Activated CD8-positive, alpha-beta T cell treated with anti-CD3 and anti-CD28 coated beads for 36 hours (primary cell): ENCODE measurements around the gene RETREG1. TPM values are rescaled to one million over a fixed set of nuclear protein-coding genes. Genes with fewer than 3 reads are reported as not detected.

ENCODE experiments used
- ATAC-seq: fragments of 200-7000 bp; cut with Tn5 transposase; one replicate; pipeline ENCODE4 v1.10.0; 2021; ENCODE audit warnings: mild to moderate bottlenecking, moderate library complexity
- CTCF ChIA-PET: fragments of 350-600 bp; sonication (Branson Sonifier 250); formaldehyde crosslinking; loops from one replicate; lab custom pipeline; 2021; ENCODE audit warnings: antibody characterized with exemption; lab: Charles Lee
- POLR2A ChIA-PET: fragments of 350-600 bp; sonication (Branson Sonifier 250); formaldehyde crosslinking; loops from one replicate; lab custom pipeline; 2021; ENCODE audit warnings: antibody characterized with exemption; lab: Charles Lee
- DNase-seq: peaks from one replicate; pipeline ENCODE4 v3.0.0-alpha.2; 2020
- H3K27ac Mint-ChIP-seq: one replicate; pipeline ENCODE4 v1.8.0; 2021; ENCODE audit warnings: mild to moderate bottlenecking, mixed read lengths
- H3K27me3 Mint-ChIP-seq: one replicate; pipeline ENCODE4 v1.8.0; 2021; ENCODE audit warnings: mixed read lengths
- H3K36me3 Mint-ChIP-seq: one replicate; pipeline ENCODE4 v1.8.0; 2021; ENCODE audit warnings: low read depth, mixed read lengths
- H3K4me1 Mint-ChIP-seq: one replicate; pipeline ENCODE4 v1.8.0; 2021; ENCODE audit warnings: low read depth, mixed read lengths
- H3K4me3 Mint-ChIP-seq: one replicate; pipeline ENCODE4 v1.8.0; 2021; ENCODE audit warnings: mild to moderate bottlenecking, moderate library complexity, mixed read lengths
- H3K9me3 Mint-ChIP-seq: one replicate; pipeline ENCODE4 v1.8.0; 2021; ENCODE audit warnings: mixed read lengths
- CTCF ChIP-seq: fragments of 200-600 bp; IDR thresholded peaks from one replicate; pipeline ENCODE4 v1.8.0; 2022; ENCODE audit warnings: antibody characterized with exemption, mild to moderate bottlenecking
- intact Hi-C: fragments of 100-400 bp; cut with micrococcal nuclease; formaldehyde crosslinking; loops from one replicate; pipeline ENCODE4 v1.10.0; 2022
- total RNA-seq, 2 experiments: library from RNA; stranded (reverse); gene quantifications; one replicate each; pipeline ENCODE4 v1.2.3, GENCODE V29; 2021

The RETREG1 gene
- total RNA-seq, 2 experiments from 2014 or later, result 31.7 to 31.9 TPM

DNA sequence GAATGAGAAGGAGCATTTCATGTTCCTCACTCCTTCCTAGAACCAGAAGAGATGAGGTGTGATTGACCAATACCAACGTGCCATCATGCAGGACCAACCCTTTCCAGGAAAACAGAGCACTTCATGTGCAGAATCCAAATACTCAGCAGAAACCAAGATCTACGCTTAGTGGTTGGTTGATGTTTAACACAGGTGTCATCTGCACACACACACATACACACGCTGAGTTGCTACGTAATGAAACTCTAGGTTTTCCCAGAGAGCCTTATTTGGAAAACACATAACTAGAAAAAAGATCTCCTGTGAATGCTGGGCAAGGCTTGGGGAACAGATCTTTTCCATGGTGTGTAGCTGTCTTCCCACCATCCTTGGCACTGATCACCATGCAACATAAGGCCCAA, 130.1 kb downstream of the RETREG1 start:
- no peaks in the 10 kb centered on the region for H3K36me3 Mint-ChIP-seq
- H3K27ac Mint-ChIP-seq, result no peak overlapping the region
- ChIA-PET POLR2A (no interaction called here), CTCF (interaction anchor here (0.8 to 1.4 kb wide), 2 partner anchors 62 to 66 kb away, joined by 3 to 4 read pairs; no protein-coding TSS in a partner anchor)
- no peak for TF ChIP-seq CTCF
- ATAC-seq (peak; percentile 25), DNase-seq (no peak)
- peaks cover 26% of the 10 kb centered on the region for H3K4me1 Mint-ChIP-seq
- intact Hi-C loops, result no loop called here
- no peak overlapping the region for H3K4me3 Mint-ChIP-seq
- H3K27me3 Mint-ChIP-seq, result no peaks in the 10 kb centered on the region
- H3K9me3 Mint-ChIP-seq, result no peaks in the 10 kb centered on the region

- CTCF ChIA-PET, result no interaction called here
- H3K4me1 Mint-ChIP-seq, result peaks cover 22% of the 10 kb centered on the region
- intact Hi-C loops, result no loop called here
Observed at GRCh38 chr5:16485656-16486055, 131.1 kb downstream of the RETREG1 start.

GRCh38 chr5:16484081-16484480, 132.7 kb downstream of the RETREG1 start:
- no peak for DNase-seq
- H3K36me3 Mint-ChIP-seq, result no peaks in the 10 kb centered on the region
- TF ChIP-seq CTCF, result no peak
- ATAC-seq, result no peak
- H3K9me3 Mint-ChIP-seq, result no peaks in the 10 kb centered on the region
- ChIA-PET POLR2A (interaction anchor here (1.2 to 1.7 kb wide), 2 partner anchors 10 to 16 kb away, joined by 3 read pairs; no protein-coding TSS in a partner anchor), CTCF (interaction anchor here (0.7 to 2.2 kb wide), 8 partner anchors 9 to 183 kb away, joined by 3 to 9 read pairs (median 4); no protein-coding TSS in a partner anchor)
- no peak overlapping the region for H3K4me3 Mint-ChIP-seq
- intact Hi-C loops, result no loop called here
- peaks cover 17% of the 10 kb centered on the region for H3K4me1 Mint-ChIP-seq
- H3K27ac Mint-ChIP-seq, result no peak overlapping the region
- H3K27me3 Mint-ChIP-seq, result no peaks in the 10 kb centered on the region

More at GRCh38 chr5:16485656-16486055, 131.1 kb downstream of the RETREG1 start:
- H3K4me3 Mint-ChIP-seq, result no peak overlapping the region
- DNase-seq (no peak), ATAC-seq (no peak)
- POLR2A ChIA-PET, result interaction anchor here (0.9 kb wide), 1 partner anchor 21 kb away, joined by 3 read pairs; no protein-coding TSS in a partner anchor
- H3K27ac Mint-ChIP-seq, result no peak overlapping the region
- TF ChIP-seq CTCF, result no peak
- H3K27me3 Mint-ChIP-seq, result no peaks in the 10 kb centered on the region
- no peaks in the 10 kb centered on the region for H3K36me3 Mint-ChIP-seq
- no peaks in the 10 kb centered on the region for H3K9me3 Mint-ChIP-seq

- ATAC-seq (no peak), DNase-seq (no peak)
- intact Hi-C loops, result no loop called here
- Mint-ChIP-seq H3K4me1 (peaks cover 15% of the 10 kb centered on the region), H3K27ac (no peak overlapping the region), H3K4me3 (no peak overlapping the region), H3K27me3 (no peaks in the 10 kb centered on the region), H3K36me3 (no peaks in the 10 kb centered on the region), H3K9me3 (no peaks in the 10 kb centered on the region)
- ChIA-PET POLR2A (no interaction called here), CTCF (interaction anchor here (0.7 to 2.2 kb wide), 7 partner anchors 15 to 184 kb away, joined by 3 to 9 read pairs (median 4); no protein-coding TSS in a partner anchor)
- no peak for TF ChIP-seq CTCF
Observed at GRCh38 chr5:16483361-16483760, 133.4 kb downstream of the RETREG1 start.

DNA sequence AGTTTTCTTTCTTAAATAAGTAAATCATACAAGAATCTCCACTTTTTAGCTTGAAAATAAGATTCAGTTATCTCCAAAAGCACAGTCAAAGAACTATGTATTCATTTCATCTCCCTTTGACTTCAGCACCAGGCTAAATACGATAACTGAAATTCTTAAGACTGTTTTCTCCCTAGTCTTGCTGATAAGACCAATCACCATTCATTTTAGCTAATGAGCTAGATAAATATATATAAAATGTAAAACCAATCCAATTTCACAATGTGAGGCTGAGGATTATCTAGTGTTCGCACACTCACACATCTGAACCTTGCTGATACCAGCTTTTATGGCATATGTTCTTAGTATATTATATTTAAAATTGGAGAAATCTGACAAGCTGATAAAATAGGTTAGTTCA, 133.9 kb downstream of the RETREG1 start:
- H3K27me3 Mint-ChIP-seq, result no peaks in the 10 kb centered on the region
- no peak overlapping the region for H3K27ac Mint-ChIP-seq
- DNase-seq (no peak), ATAC-seq (no peak)
- no peak overlapping the region for H3K4me3 Mint-ChIP-seq
- H3K36me3 Mint-ChIP-seq, result no peaks in the 10 kb centered on the region
- H3K4me1 Mint-ChIP-seq, result peaks cover 12% of the 10 kb centered on the region
- ChIA-PET CTCF (interaction anchor here (0.9 to 2.2 kb wide), 5 partner anchors 12 to 69 kb away, joined by 3 to 9 read pairs (median 4); no protein-coding TSS in a partner anchor), POLR2A (no interaction called here)
- no peaks in the 10 kb centered on the region for H3K9me3 Mint-ChIP-seq
- TF ChIP-seq CTCF, result no peak
- intact Hi-C loops, result no loop called here
